ENCODE data around the gene LAMA2.

Gene LAMA2

GRCh38 chr6:129446272-129447197 lies 563.6 kb downstream of the LAMA2 start:
- Histone ChIP-seq H3K27me3 (replicated peaks) (no peaks in the 10 kb centered on the region), H3K4me3 (ENCODE audit: low read depth, low read length) (no peak overlapping the region), H3K27ac (no peak overlapping the region), H3K36me3 (replicated peaks) (no peaks in the 10 kb centered on the region)
- TF ChIP-seq, protein P1, sequence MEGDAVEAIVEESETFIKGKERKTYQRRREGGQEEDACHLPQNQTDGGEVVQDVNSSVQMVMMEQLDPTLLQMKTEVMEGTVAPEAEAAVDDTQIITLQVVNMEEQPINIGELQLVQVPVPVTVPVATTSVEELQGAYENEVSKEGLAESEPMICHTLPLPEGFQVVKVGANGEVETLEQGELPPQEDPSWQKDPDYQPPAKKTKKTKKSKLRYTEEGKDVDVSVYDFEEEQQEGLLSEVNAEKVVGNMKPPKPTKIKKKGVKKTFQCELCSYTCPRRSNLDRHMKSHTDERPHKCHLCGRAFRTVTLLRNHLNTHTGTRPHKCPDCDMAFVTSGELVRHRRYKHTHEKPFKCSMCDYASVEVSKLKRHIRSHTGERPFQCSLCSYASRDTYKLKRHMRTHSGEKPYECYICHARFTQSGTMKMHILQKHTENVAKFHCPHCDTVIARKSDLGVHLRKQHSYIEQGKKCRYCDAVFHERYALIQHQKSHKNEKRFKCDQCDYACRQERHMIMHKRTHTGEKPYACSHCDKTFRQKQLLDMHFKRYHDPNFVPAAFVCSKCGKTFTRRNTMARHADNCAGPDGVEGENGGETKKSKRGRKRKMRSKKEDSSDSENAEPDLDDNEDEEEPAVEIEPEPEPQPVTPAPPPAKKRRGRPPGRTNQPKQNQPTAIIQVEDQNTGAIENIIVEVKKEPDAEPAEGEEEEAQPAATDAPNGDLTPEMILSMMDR (IDR thresholded peaks at IDR 0.05; ENCODE audit: low read depth, low read length, missing control alignments): no peak
- in situ Hi-C loops (cut with HindIII; ENCODE audit: low pct_ligation_motif_present, low sequenced_read_pairs): no loop called here
- no peak for DNase-seq

- Histone ChIP-seq H3K27ac (no peak overlapping the region), H3K4me3 (ENCODE audit: low read depth, low read length) (no peak overlapping the region), H3K27me3 (replicated peaks) (no peaks in the 10 kb centered on the region), H3K36me3 (replicated peaks) (no peaks in the 10 kb centered on the region)
- no peak for DNase-seq
- in situ Hi-C loops (cut with HindIII; ENCODE audit: low pct_ligation_motif_present, low sequenced_read_pairs): no loop called here
- TF ChIP-seq, protein P1 (IDR thresholded peaks at IDR 0.05; ENCODE audit: low read depth, low read length, missing control alignments): no peak
Observed at GRCh38 chr6:129447198-129447565, 564.2 kb downstream of the LAMA2 start.

DNA sequence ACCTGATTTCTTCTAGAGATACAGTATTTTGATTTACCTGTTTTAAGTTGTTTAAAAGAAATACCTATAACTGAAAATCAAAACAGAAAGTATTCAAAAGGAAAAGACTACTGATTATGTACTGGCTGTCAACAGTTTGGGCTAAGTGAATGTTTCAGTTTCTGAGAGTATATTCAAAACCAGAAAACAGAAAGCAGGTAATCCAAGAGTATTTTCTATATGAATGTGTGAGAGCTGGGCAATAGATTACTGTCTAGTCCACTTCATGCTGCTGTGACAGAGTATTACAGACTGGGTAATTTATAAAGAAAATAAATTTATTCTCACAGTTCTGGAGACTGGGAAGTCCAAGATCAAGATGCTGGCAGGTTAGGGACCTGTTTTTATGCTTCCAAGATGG lies 566.0 kb downstream of the LAMA2 start:
- TF ChIP-seq, protein P1 (IDR thresholded peaks at IDR 0.05; ENCODE audit: low read depth, low read length, missing control alignments): no peak
- H3K27ac ChIP-seq: no peak overlapping the region
- in situ Hi-C loops (cut with HindIII; ENCODE audit: low pct_ligation_motif_present, low sequenced_read_pairs): no loop called here
- H3K4me3 ChIP-seq (ENCODE audit: low read depth, low read length): no peak overlapping the region
- DNase-seq: no peak
- no peaks in the 10 kb centered on the region for H3K36me3 ChIP-seq (replicated peaks)
- H3K27me3 ChIP-seq (replicated peaks): no peaks in the 10 kb centered on the region

DNA sequence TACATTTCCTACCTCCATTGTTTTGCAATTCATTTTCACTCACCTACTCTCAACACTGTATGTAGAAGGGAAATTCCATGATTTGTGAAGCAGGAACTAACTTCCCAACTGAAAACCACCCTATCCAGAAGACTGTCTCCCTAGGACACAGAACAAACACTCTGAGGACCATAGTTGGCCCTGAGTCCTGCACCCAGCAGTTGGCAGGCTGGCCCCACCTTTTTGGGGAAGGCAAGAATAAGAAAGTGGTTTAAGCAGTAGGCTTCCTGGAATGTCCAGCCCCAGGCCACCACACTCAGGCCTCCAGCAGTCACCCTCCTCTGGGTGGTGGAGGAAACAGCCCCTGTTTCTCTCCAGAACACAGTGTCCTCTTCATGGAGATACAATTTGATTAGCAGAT lies 568.2 kb downstream of the LAMA2 start:
- Histone ChIP-seq H3K36me3 (replicated peaks) (no peaks in the 10 kb centered on the region), H3K27ac (no peak overlapping the region), H3K27me3 (replicated peaks) (no peaks in the 10 kb centered on the region), H3K4me3 (ENCODE audit: low read depth, low read length) (no peak overlapping the region)
- in situ Hi-C loops (cut with HindIII; ENCODE audit: low pct_ligation_motif_present, low sequenced_read_pairs): no loop called here
- TF ChIP-seq, protein P1 (IDR thresholded peaks at IDR 0.05; ENCODE audit: low read depth, low read length, missing control alignments): no peak
- DNase-seq: no peak

GRCh38 chr6:129453073-129453472 lies 570.1 kb downstream of the LAMA2 start:
- TF ChIP-seq, protein P1 (IDR thresholded peaks at IDR 0.05; ENCODE audit: low read depth, low read length, missing control alignments): no peak
- Histone ChIP-seq H3K27ac (no peak overlapping the region), H3K36me3 (replicated peaks) (no peaks in the 10 kb centered on the region), H3K27me3 (replicated peaks) (no peaks in the 10 kb centered on the region), H3K4me3 (ENCODE audit: low read depth, low read length) (no peak overlapping the region)
- no peak for DNase-seq
- in situ Hi-C loops (cut with HindIII; ENCODE audit: low pct_ligation_motif_present, low sequenced_read_pairs): no loop called here
